ENCODE measurements around the gene SAXO2. TPM values are rescaled to one million over a fixed set of nuclear protein-coding genes. Genes with fewer than 3 reads are reported as not detected.

The SAXO2 gene
- polyA plus RNA-seq, 1 donor (not counting 4 experiments of a cell fraction or from before 2014, with no cell fraction given) = 2.2 TPM

GRCh38 chr15:82303956-82304777 is 41.5 kb downstream of the SAXO2 start:
- H3K36me3 ChIP-seq (ENCODE audit: control insufficient read depth in 2 of 2, extremely low read depth in 1 of 2, insufficient read depth in 2 of 2, low read length in 2 of 2) = no peaks in the 10 kb centered on the region
- H3K4me2 ChIP-seq (ENCODE audit: control insufficient read depth, extremely low read depth, insufficient read depth, low read depth, low read length) = no peak overlapping the region
- FAIRE-seq (no peak), DNase-seq (ENCODE audit: low read depth, low spot score) (no peak)
- no peaks in the 10 kb centered on the region for H3K9me1 ChIP-seq (ENCODE audit: control insufficient read depth, extremely low read depth, insufficient read depth, low read length)
- no peaks in the 10 kb centered on the region for H3K9me3 ChIP-seq (ENCODE audit: control insufficient read depth, low read depth, low read length)
- H3K27ac ChIP-seq (ENCODE audit: control insufficient read depth, insufficient read depth, low read length) = no peak overlapping the region
- H4K20me1 ChIP-seq (ENCODE audit: control insufficient read depth, extremely low read depth, insufficient read depth, low read length) = no peaks in the 10 kb centered on the region
- TF ChIP-seq CTCF (optimal IDR thresholded peaks at IDR 0.05 in 1 of 3, IDR thresholded peaks at IDR 0.05 in 1 of 3, conservative IDR thresholded peaks at IDR 0.05 in 1 of 3; ENCODE audit: extremely low read depth in 1 of 3, insufficient read depth in 2 of 3, low read length in 3 of 3) (no peak), EZH2 (IDR thresholded peaks at IDR 0.05; ENCODE audit: low read length) (no peak)
- peaks cover 3% of the 10 kb centered on the region for H3K27me3 ChIP-seq (ENCODE audit: control insufficient read depth, extremely low read depth, insufficient read depth, low read length)
- H2AFZ ChIP-seq (ENCODE audit: control insufficient read depth, low read length) = no peak overlapping the region
- no peaks in the 10 kb centered on the region for H3K4me1 ChIP-seq (ENCODE audit: control insufficient read depth, extremely low read depth, insufficient read depth, low read length)
- no peak overlapping the region for H3K4me3 ChIP-seq (ENCODE audit: control insufficient read depth in 2 of 3, extremely low read depth in 1 of 3, insufficient read depth in 2 of 3, low read depth in 1 of 3, low read length in 3 of 3)
- no peaks in the 10 kb centered on the region for H3K79me2 ChIP-seq (ENCODE audit: control insufficient read depth, insufficient read depth, low read length)
- H3K9ac ChIP-seq (ENCODE audit: control insufficient read depth, extremely low read depth, insufficient read depth, low read length) = no peak overlapping the region
- dilution Hi-C loops (cut with MboI; ENCODE audit: extremely low pct_ligation_motif_present, low sequenced_read_pairs) = no loop called here

GRCh38 chr15:82304778-82305090 is 42.1 kb downstream of the SAXO2 start:
- no peaks in the 10 kb centered on the region for H3K9me1 ChIP-seq (ENCODE audit: control insufficient read depth, extremely low read depth, insufficient read depth, low read length)
- no peak for FAIRE-seq
- peaks cover 3% of the 10 kb centered on the region for H3K27me3 ChIP-seq (ENCODE audit: control insufficient read depth, extremely low read depth, insufficient read depth, low read length)
- no peak for DNase-seq (ENCODE audit: low read depth, low spot score)
- H3K36me3 ChIP-seq (ENCODE audit: control insufficient read depth in 2 of 2, extremely low read depth in 1 of 2, insufficient read depth in 2 of 2, low read length in 2 of 2) = no peaks in the 10 kb centered on the region
- no peaks in the 10 kb centered on the region for H3K9me3 ChIP-seq (ENCODE audit: control insufficient read depth, low read depth, low read length)
- no peak overlapping the region for H3K9ac ChIP-seq (ENCODE audit: control insufficient read depth, extremely low read depth, insufficient read depth, low read length)
- H3K4me1 ChIP-seq (ENCODE audit: control insufficient read depth, extremely low read depth, insufficient read depth, low read length) = no peaks in the 10 kb centered on the region
- TF ChIP-seq CTCF (optimal IDR thresholded peaks at IDR 0.05 in 1 of 3, IDR thresholded peaks at IDR 0.05 in 1 of 3, conservative IDR thresholded peaks at IDR 0.05 in 1 of 3; ENCODE audit: extremely low read depth in 1 of 3, insufficient read depth in 2 of 3, low read length in 3 of 3) (no peak), EZH2 (IDR thresholded peaks at IDR 0.05; ENCODE audit: low read length) (no peak)
- H3K79me2 ChIP-seq (ENCODE audit: control insufficient read depth, insufficient read depth, low read length) = no peaks in the 10 kb centered on the region
- H3K4me3 ChIP-seq (ENCODE audit: control insufficient read depth in 2 of 3, extremely low read depth in 1 of 3, insufficient read depth in 2 of 3, low read depth in 1 of 3, low read length in 3 of 3) = no peak overlapping the region
- H3K27ac ChIP-seq (ENCODE audit: control insufficient read depth, insufficient read depth, low read length) = no peak overlapping the region
- dilution Hi-C loops (cut with MboI; ENCODE audit: extremely low pct_ligation_motif_present, low sequenced_read_pairs) = no loop called here
- no peaks in the 10 kb centered on the region for H4K20me1 ChIP-seq (ENCODE audit: control insufficient read depth, extremely low read depth, insufficient read depth, low read length)
- H2AFZ ChIP-seq (ENCODE audit: control insufficient read depth, low read length) = no peak overlapping the region
- no peak overlapping the region for H3K4me2 ChIP-seq (ENCODE audit: control insufficient read depth, extremely low read depth, insufficient read depth, low read depth, low read length)
